Uterus (tissue), 4 donors: ENCODE measurements around the gene COL27A1. TPM values are rescaled to one million over a fixed set of nuclear protein-coding genes. Genes with fewer than 3 reads are reported as not detected.

ENCODE experiments used
- DNase-seq, 2 donors: peaks; one replicate each; pipeline ENCODE4 v3.0.0-alpha.2; 2019 to 2020
- H3K27ac ChIP-seq, 2 donors: fragments of 200-600 bp; sonication (generic); 1 replicate in 1 of 2; 2 replicates in 1 of 2; pipeline ENCODE4 v1.5.1; 2016 to 2018
- H3K27me3 ChIP-seq, 2 donors: fragments of 200-600 bp; sonication (generic); one replicate each; pipeline ENCODE4 v1.5.1; 2018 to 2019; ENCODE audit warnings: control low read depth in 1 of 2
- H3K36me3 ChIP-seq, 2 donors: fragments of 200-600 bp; sonication (generic); one replicate each; pipeline ENCODE4 v1.5.1; 2019; ENCODE audit warnings: control low read depth in 1 of 2
- H3K4me1 ChIP-seq, 2 donors: fragments of 200-600 bp; sonication (generic); one replicate each; pipeline ENCODE4 v1.5.1; 2018 to 2019; ENCODE audit warnings: control low read depth in 1 of 2
- H3K4me3 ChIP-seq, 2 donors: fragments of 200-600 bp; sonication (generic); 1 replicate in 1 of 2; 2 replicates in 1 of 2; pipeline ENCODE4 v1.5.1; 2018 to 2019; ENCODE audit warnings: mild to moderate bottlenecking in 1 of 2
- H3K9me3 ChIP-seq, 2 donors: fragments of 200-600 bp; sonication (generic); one replicate each; pipeline ENCODE4 v1.5.1; 2019; ENCODE audit warnings: control low read depth in 1 of 2
- CTCF ChIP-seq, 4 experiments: fragments of 200-600 bp in 2 of 4; fragments of 450-650 bp in 2 of 4; sonication (generic) in 2 of 4; IDR thresholded peaks; one replicate each; pipeline ENCODE4 v1.5.1; 2016 to 2019; ENCODE audit warnings: antibody characterized with exemption in 4 of 4, mild to moderate bottlenecking in 2 of 4, moderate library complexity in 1 of 4
- POLR2A ChIP-seq, 2 donors: fragments of 450-650 bp; IDR thresholded peaks; one replicate each; pipeline ENCODE4 v1.6.1; 2016; ENCODE audit warnings: antibody characterized with exemption in 2 of 2, mild to moderate bottlenecking in 1 of 2, moderate library complexity in 1 of 2
- intact Hi-C: fragments of 100-400 bp; cut with DNase I; formaldehyde crosslinking; loops from one replicate; pipeline ENCODE4 v1.15.1; 2023; ENCODE audit warnings: low total_unique reads
- total RNA-seq, 4 donors: library from RNA; depleted of rRNA in 3 of 4; stranded (reverse); fragments of >200 nt in 3 of 4; gene quantifications; one replicate each; pipeline versions ENCODE4 v1.1.0 to v1.2.4, GENCODE V29; 2014 to 2023
- donor health status: DM: yes; HTN: yes; CAD: no.

Gene COL27A1
- total RNA-seq, 4 donors from 2014 or later, result 7.9 to 52.9 (median 43.3) TPM

GRCh38 chr9:114156657-114157421 lies 1.5 kb downstream of the COL27A1 start:
- Histone ChIP-seq H3K36me3 (no peaks in the 10 kb centered on the region), H3K27ac (peak overlapping the region; percentile 81 to 86), H3K9me3 (no peaks in the 10 kb centered on the region), H3K4me3 (peak overlapping the region; percentile 48 to 69), H3K27me3 (no peaks in the 10 kb centered on the region), H3K4me1 (peaks cover 0 to 17% of the 10 kb centered on the region in 2 donors)
- no peak for TF ChIP-seq POLR2A (IDR thresholded peaks at IDR 0.05)
- peak in 3 of 4 experiments; percentile 4 to 21 (median 6) for TF ChIP-seq CTCF (IDR thresholded peaks at IDR 0.05)
- intact Hi-C loops, result no loop called here
- peak; percentile 75 to 80 for DNase-seq

DNA sequence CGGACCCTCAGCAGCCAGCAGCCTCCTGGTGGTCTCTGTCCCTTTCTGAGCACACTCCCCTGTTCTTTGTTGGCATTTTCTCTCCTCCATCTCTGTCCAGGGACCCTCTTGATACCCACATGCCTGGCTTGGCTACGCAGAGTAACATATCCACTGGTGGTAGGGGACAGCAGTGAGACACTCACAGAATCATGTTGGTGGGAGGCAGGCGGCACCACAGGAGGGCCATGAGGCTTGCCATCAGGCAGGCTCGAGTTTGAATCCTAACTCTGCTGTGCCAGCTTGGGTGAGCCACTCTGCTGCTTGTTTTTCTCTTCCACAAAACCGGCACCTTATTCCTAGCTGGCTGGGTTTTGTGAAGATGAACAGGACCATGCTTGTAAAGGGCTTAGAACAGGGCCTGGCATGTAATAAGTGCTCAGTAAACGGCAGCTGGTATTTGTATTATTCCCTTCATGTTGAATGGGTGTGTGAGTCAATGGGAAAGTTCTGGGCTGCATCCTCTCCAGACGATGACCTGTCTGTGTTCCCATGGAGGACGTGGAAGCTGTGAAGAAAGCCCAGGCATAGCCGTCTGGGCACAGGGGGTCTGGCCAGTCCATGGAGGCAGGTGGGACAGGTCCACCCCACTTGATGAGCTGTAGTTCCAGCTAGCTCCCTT lies 2.3 kb downstream of the COL27A1 start:
- no peaks in the 10 kb centered on the region for H3K9me3 ChIP-seq
- peak overlapping the region; percentile 81 to 86 for H3K27ac ChIP-seq
- intact Hi-C loops, result no loop called here
- H3K36me3 ChIP-seq, result no peaks in the 10 kb centered on the region
- H3K27me3 ChIP-seq, result no peaks in the 10 kb centered on the region
- no peak for DNase-seq
- H3K4me3 ChIP-seq, result no peak overlapping the region
- H3K4me1 ChIP-seq, result peaks cover 0 to 17% of the 10 kb centered on the region in 2 donors
- no peak for TF ChIP-seq CTCF (IDR thresholded peaks at IDR 0.05)

GRCh38 chr9:114158482-114159130 lies 3.3 kb downstream of the COL27A1 start:
- H3K27me3 ChIP-seq, result no peaks in the 10 kb centered on the region
- intact Hi-C loops, result no loop called here
- H3K4me1 ChIP-seq, result peaks cover 0 to 14% of the 10 kb centered on the region in 2 donors
- no peaks in the 10 kb centered on the region for H3K36me3 ChIP-seq
- no peak for TF ChIP-seq CTCF (IDR thresholded peaks at IDR 0.05)
- no peak for TF ChIP-seq POLR2A (IDR thresholded peaks at IDR 0.05)
- H3K9me3 ChIP-seq, result no peaks in the 10 kb centered on the region
- no peak overlapping the region for H3K4me3 ChIP-seq
- H3K27ac ChIP-seq, result no peak overlapping the region
- no peak for DNase-seq

DNA sequence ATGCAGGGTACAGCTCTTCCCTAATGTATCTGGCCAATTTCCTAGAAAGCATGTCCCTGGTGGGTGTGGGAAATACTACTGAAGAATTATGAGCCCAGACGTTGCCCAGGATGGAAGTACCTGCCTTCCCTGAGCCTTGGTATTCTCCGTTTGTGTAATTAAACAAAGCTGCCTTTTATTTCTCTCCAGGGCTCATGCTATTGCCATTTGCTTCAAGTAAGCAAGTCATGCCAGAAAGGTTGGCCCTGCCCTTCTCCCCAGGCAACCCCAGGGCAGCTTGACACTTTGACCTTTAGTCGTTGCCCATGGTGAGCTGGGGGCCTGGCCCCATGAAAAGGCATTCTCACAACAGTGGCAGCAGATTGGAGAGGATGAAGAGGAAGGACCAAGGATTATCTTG lies 4.4 kb downstream of the COL27A1 start:
- H3K4me1 ChIP-seq, result peaks cover 0 to 4% of the 10 kb centered on the region in 2 donors
- no peaks in the 10 kb centered on the region for H3K9me3 ChIP-seq
- no peak overlapping the region for H3K4me3 ChIP-seq
- H3K27me3 ChIP-seq, result no peaks in the 10 kb centered on the region
- TF ChIP-seq CTCF (IDR thresholded peaks at IDR 0.05) (no peak), POLR2A (IDR thresholded peaks at IDR 0.05) (no peak)
- H3K27ac ChIP-seq, result no peak overlapping the region
- no peak for DNase-seq
- intact Hi-C loops, result no loop called here
- no peaks in the 10 kb centered on the region for H3K36me3 ChIP-seq

- no peak for TF ChIP-seq CTCF (IDR thresholded peaks at IDR 0.05)
- TF ChIP-seq POLR2A (IDR thresholded peaks at IDR 0.05), result no peak
- Histone ChIP-seq H3K27ac (no peak overlapping the region), H3K9me3 (no peaks in the 10 kb centered on the region), H3K27me3 (no peaks in the 10 kb centered on the region), H3K4me3 (no peak overlapping the region), H3K4me1 (no peaks in the 10 kb centered on the region), H3K36me3 (no peaks in the 10 kb centered on the region)
- intact Hi-C loops, result no loop called here
- DNase-seq, result no peak
These were observed 6.2 kb downstream of the COL27A1 start for GRCh38 chr9:114161513-114161912.
